ENCODE measurements around the gene SCN8A. TPM values are rescaled to one million over a fixed set of nuclear protein-coding genes. Genes with fewer than 3 reads are reported as not detected.

SCN8A gene
- polyA plus RNA-seq, 1 donor from 2014 or later = 0.85 TPM

DNA sequence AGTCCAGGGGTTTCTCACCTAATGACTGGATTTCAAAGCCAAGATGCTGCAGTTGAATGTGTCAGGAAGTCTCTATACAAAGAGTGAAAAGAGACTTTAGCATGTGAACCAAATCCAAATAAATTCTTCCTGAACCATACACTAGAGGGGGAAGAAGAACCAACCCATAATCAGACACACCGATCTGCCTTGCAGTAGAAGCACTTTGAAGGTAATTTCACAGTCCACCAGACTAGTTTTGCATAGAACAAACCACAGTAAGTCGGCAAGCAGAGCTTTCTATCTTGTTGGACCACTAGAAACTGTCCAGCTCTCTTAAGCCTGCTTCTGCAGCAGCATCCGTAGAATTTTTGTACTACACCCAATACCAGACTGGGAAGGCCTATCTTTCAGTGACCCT is 218.2 kb downstream of the SCN8A start:
- Mint-ChIP-seq H3K27ac (peak overlapping the region in 1 of 3 donors; percentile 41), H3K36me3 (no peaks in the 10 kb centered on the region), H3K4me3 (peak overlapping the region in 2 of 4 donors; percentile 10 to 43), H3K27me3 (peaks cover 38% of the 10 kb centered on the region), H3K9me3 (no peaks in the 10 kb centered on the region), H3K4me1 (peaks cover 5 to 14% (median 8%) of the 10 kb centered on the region in 3 donors)

DNA sequence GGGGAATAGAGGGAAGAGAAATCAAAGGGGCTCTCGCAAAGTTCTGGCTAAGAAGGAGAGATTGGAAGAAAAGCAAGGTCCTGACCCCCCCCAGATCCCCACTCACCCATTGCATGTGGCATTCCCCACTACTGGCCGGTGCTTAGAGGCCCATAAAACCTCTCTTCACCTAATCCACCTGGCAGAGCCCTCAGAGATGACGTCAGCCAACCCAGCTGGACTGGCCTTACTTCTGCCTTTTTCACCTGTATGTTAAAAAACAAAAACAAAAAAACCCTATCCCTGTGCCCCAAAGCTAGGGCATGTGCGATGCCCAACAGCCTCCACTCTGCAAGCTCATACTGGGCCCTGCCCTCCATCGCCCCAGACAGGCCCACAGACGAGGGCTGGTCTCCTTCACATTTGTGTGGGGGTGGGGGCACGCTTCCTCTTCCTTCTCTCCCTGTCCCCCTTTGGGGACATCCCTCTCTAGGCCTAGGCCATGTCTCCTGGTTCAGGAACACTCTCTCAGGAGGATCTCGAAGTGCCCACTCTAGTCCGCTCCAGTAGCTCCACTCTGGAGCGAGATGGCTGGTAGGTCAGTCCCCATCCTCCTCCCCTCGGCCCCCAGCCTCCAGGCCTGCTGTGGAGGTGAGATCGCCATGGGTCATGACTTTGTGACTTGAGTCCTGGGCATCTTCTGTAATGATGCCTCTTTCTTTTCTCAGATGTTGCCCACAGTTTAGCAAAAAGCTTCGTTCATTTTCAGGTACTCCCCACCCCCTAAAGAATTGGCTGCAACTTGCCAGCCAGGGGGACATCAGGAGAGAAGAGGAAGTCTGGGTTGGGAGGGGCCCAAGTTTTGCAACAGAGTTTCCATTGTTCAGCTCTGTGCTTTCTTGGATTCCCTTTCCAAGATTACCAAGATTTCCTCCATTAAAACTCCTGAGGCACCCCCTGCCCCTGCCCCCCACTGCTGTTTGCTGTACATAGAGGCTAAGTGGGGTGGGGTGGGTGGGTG is 220.5 kb downstream of the SCN8A start:
- H3K4me3 Mint-ChIP-seq = peak overlapping the region in 1 of 4 donors; percentile 71

DNA sequence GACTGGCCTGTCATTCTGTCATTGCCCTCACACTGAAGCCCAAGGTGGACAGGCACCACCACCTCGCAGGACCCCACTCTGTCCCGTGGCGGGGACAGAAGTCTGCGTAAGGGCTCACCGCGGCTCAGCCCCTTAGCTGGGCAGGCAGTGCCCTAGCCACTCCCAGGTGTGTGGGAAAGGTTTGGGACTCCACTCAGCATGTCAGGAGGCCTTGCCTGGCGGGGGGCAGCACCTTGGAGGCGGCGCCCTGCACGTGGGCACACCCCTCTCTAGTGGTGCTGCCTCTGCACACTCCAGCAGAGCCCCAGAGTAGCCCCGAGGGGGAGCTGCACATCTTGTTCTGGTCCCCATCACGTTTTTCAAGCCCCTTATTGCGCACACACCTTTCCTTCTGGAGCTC is 221.8 kb downstream of the SCN8A start:
- Mint-ChIP-seq H3K9me3 (no peaks in the 10 kb centered on the region), H3K27ac (no peak overlapping the region), H3K4me1 (peaks cover 8 to 18% (median 8%) of the 10 kb centered on the region in 3 donors), H3K36me3 (peaks cover 9% of the 10 kb centered on the region), H3K4me3 (peak overlapping the region in 3 of 4 donors; percentile 44 to 83 (median 76)), H3K27me3 (peaks cover 48% of the 10 kb centered on the region)

More for the DNA sequence above, 220.5 kb downstream of the SCN8A start:
- H3K27ac Mint-ChIP-seq = no peak overlapping the region
- H3K4me1 Mint-ChIP-seq = peaks cover 8 to 18% (median 8%) of the 10 kb centered on the region in 3 donors
- peaks cover 50% of the 10 kb centered on the region for H3K27me3 Mint-ChIP-seq
- peaks cover 3% of the 10 kb centered on the region for H3K36me3 Mint-ChIP-seq
- no peaks in the 10 kb centered on the region for H3K9me3 Mint-ChIP-seq

- H3K4me3 Mint-ChIP-seq = peak overlapping the region in 3 of 4 donors; percentile 57 to 83 (median 76)
- peaks cover 7 to 17% (median 8%) of the 10 kb centered on the region in 3 donors for H3K4me1 Mint-ChIP-seq
- H3K36me3 Mint-ChIP-seq = peaks cover 9% of the 10 kb centered on the region
- peaks cover 44% of the 10 kb centered on the region for H3K27me3 Mint-ChIP-seq
- H3K27ac Mint-ChIP-seq = no peak overlapping the region
- no peaks in the 10 kb centered on the region for H3K9me3 Mint-ChIP-seq
These were observed 222.9 kb downstream of the SCN8A start for GRCh38 chr12:51813931-51814310.

DNA sequence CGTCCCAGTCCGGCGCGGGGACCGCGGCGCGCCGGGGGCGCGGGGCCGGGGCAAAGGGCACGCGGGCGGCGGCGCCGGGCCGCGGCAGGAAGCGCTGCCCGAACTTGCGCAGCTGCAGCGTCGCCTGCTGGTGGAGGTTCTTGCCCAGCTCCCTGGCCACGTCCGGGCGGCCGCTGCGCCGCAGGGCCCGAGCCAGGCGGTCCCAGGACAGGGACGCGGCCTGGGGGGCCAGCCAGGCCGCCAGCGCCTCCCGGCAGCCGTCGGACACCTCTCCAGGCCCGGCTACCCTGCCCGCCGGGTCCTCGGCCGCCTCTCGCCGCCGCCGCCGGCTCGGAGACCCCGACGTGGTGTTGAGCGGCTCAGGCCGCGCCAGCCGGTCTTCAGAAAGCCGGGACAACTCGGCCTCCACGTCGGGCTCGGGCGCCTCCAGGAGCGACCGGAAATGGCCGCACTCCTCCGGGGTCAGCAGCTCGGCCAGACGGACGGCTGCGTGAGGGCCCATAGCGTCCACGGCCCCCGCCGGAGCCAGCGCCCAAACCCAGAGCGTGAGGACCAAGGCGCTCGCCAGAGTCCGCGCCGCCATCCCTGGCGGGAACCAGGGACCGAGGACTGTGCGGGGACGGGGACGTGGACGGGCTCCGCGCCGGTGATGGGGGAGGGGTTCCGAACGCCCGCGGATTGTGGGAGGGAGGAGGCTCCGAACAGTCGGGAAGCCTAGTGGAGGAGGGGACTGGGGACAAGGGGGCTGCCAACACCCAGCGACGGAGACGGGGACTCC is 223.5 kb downstream of the SCN8A start:
- H3K4me3 Mint-ChIP-seq = peak overlapping the region; percentile 61 to 87 (median 84)
- peaks cover 43% of the 10 kb centered on the region for H3K27me3 Mint-ChIP-seq

GRCh38 chr12:51815571-51815970 is 224.5 kb downstream of the SCN8A start:
- Mint-ChIP-seq H3K4me1 (peaks cover 2 to 12% (median 3%) of the 10 kb centered on the region in 3 donors), H3K9me3 (no peaks in the 10 kb centered on the region), H3K36me3 (peaks cover 9% of the 10 kb centered on the region), H3K27ac (peak overlapping the region in 2 of 3 donors; percentile 63 to 67), H3K4me3 (peak overlapping the region; percentile 61 to 86 (median 80)), H3K27me3 (peaks cover 45% of the 10 kb centered on the region)

More for the DNA sequence above, 223.5 kb downstream of the SCN8A start:
- H3K36me3 Mint-ChIP-seq = peaks cover 9% of the 10 kb centered on the region
- peaks cover 2 to 12% (median 3%) of the 10 kb centered on the region in 3 donors for H3K4me1 Mint-ChIP-seq
- H3K9me3 Mint-ChIP-seq = no peaks in the 10 kb centered on the region
- no peak overlapping the region for H3K27ac Mint-ChIP-seq

DNA sequence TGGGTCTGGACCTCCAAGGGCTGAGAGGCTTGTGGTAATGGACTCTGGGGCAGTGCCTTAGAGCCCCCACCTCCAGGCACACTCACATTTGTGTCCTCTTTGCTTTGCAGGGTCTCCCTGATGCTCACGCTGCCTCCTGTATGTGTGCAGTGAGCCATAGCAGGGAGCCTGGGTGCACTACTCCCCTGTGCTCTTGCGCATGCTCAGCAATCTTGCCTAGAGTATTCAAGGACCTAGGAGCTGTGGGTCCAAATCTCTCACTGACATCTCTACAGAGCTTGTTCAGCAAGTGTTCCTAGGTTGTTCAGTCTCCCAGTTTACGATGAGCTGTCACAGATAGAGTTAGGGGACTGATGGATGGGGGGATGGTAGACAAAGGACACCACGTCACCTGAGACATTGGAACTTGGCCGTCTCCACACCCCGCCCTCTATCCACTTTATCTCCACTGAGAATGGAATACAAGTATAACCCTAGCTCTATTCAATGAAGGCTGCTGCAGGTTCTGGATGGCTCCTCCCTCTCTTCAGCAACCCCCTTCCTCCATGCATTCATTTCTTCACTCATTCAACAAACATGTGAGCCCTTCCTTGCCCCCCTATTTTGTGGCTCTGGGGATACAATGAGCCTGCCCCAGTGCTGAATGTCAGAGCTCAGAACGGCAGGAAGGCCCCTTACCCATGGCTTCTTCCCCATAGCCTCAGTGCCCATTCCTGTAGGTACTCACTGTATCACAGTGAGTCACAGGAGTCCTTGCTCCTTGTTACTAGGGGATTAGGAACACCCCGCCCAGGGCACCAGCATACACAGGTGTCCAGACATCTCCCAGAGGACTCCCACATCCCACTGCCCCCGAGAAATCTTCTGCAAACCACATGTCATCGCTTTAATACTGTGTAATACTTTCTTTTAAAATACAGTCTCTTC is 226.3 kb downstream of the SCN8A start:
- H3K27ac Mint-ChIP-seq = no peak overlapping the region
- peaks cover 2 to 3% (median 3%) of the 10 kb centered on the region in 3 donors for H3K4me1 Mint-ChIP-seq
- H3K4me3 Mint-ChIP-seq = peak overlapping the region in 2 of 4 donors; percentile 39 to 86
- no peaks in the 10 kb centered on the region for H3K9me3 Mint-ChIP-seq
- peaks cover 9% of the 10 kb centered on the region for H3K36me3 Mint-ChIP-seq
- peaks cover 43% of the 10 kb centered on the region for H3K27me3 Mint-ChIP-seq

- peaks cover 46% of the 10 kb centered on the region for H3K27me3 Mint-ChIP-seq
These were observed 227.1 kb downstream of the SCN8A start for GRCh38 chr12:51818086-51818485.

GRCh38 chr12:51818566-51819300 is 227.7 kb downstream of the SCN8A start:
- Mint-ChIP-seq H3K4me3 (no peak overlapping the region), H3K9me3 (no peaks in the 10 kb centered on the region), H3K4me1 (peaks cover 3 to 4% (median 3%) of the 10 kb centered on the region in 3 donors), H3K27ac (no peak overlapping the region), H3K27me3 (peaks cover 46% of the 10 kb centered on the region), H3K36me3 (peaks cover 10% of the 10 kb centered on the region)

More at GRCh38 chr12:51818086-51818485, 227.1 kb downstream of the SCN8A start:
- Mint-ChIP-seq H3K36me3 (peaks cover 9% of the 10 kb centered on the region), H3K4me1 (peaks cover 3% of the 10 kb centered on the region in 3 donors), H3K27ac (no peak overlapping the region), H3K9me3 (no peaks in the 10 kb centered on the region), H3K4me3 (peak overlapping the region in 1 of 4 donors; percentile 13)

DNA sequence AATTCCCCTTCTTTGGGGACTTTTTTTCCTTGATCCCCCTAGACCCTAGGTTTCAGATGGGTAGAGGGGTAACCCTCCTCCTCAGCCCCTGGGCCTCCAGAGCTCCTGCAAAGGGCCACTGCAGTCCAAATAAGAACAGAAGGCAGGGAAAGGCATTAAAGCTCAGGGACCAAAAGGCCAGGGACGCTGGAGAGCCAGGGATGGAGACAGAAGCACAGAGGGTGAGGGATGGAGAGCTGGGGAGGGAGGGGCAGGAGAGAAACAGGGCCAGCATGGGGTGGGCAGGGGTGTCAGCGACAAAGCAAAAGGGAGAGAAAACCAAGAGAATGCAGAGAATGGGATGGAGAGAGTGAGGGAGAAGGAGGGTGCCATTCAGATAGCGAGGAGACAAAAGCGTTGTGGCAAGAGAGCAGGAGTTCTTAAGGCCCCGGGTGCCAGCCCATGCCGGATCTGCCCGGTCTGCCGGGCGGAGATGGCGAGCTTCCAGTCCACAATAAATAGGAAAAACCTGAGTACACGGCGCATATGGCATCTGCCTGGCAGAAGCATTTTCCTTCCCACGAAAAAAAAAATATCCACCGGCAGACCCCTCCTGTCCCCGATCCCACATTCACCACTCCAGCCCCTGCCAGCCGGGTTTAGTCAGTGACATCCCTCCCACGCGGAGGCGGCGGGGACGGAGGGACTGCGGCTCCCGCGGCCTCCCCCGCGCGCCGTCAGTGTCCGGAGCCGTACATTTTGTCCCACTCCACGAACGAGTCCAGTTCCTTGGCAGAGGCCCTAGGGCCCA is 228.9 kb downstream of the SCN8A start:
- Mint-ChIP-seq H3K4me3 (peak overlapping the region in 3 of 4 donors; percentile 18 to 74 (median 25)), H3K36me3 (peaks cover 11% of the 10 kb centered on the region), H3K4me1 (peaks cover 3 to 4% (median 3%) of the 10 kb centered on the region in 3 donors), H3K9me3 (no peaks in the 10 kb centered on the region), H3K27ac (no peak overlapping the region), H3K27me3 (peaks cover 44% of the 10 kb centered on the region)

DNA sequence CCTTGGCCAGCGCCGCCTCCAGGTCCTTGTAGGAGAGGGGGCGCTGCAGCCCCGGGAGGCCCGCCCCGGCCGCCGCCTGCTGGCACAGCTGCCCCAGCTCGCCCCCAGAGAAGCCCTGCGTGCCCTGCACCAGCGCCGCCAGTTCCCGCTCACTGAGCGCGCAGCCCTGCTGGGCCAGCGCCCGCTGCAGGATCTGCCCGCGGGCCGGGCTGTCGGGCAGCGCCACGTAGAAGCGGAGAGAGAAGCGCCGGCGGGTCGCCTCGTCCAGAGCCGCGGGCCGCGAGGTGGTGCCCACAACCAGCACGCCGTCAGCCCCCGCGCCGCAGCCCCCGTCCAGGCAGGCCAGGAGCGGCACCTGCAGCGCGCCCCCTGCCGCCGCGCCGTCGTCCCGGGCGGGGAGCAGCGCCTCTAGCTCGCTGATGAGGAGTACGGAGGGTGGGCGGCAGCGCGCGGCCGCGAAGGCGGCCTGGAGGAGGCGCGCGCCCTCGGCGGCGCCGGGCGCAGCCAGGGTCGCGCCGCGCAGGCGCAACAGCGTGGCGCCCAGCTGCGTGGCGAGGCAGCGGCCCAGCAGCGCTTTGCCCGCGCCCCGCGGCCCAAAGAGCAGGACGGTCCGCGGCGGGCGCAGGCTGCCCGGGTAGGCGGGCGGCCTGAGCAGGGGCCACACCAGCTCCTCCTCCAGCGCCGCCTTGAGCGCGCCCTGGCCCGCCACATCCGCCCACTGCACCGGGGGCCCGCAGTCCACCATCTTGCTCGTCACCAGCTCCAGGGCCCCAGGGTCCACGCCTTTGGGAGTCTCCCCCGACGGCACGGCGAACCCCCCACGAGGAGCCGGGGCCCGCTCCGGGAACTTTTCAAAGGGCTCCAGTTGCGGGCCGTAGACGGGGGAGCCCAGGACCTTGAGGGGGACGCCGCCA is 229.8 kb downstream of the SCN8A start:
- H3K27ac Mint-ChIP-seq = no peak overlapping the region
- peak overlapping the region in 3 of 4 donors; percentile 46 to 58 (median 54) for H3K4me3 Mint-ChIP-seq
- H3K4me1 Mint-ChIP-seq = peaks cover 0 to 4% (median under 1%) of the 10 kb centered on the region in 3 donors
- no peaks in the 10 kb centered on the region for H3K9me3 Mint-ChIP-seq
- H3K36me3 Mint-ChIP-seq = peaks cover 8% of the 10 kb centered on the region
- peaks cover 37% of the 10 kb centered on the region for H3K27me3 Mint-ChIP-seq
